ENCODE results near the gene RNF220. TPM values are rescaled to one million over a fixed set of nuclear protein-coding genes. Genes with fewer than 3 reads are reported as not detected.
A peak's percentile ranks its signal among the peaks of the same experiment; 100 is the strongest.

Gene RNF220
- total RNA-seq, 2 donors from 2014 or later: 86.8 to 92.1 TPM

GRCh38 chr1:44641126-44642102 lies 236.4 kb downstream of the RNF220 start:
- Mint-ChIP-seq H3K36me3 (ENCODE audit: insufficient read depth in 2 of 2) (peaks cover 2 to 9% of the 10 kb centered on the region in 2 donors), H3K27ac (peak overlapping the region; percentile 53), H3K9me3 (no peaks in the 10 kb centered on the region), H3K27me3 (ENCODE audit: low read depth) (no peaks in the 10 kb centered on the region), H3K4me1 (ENCODE audit: low read depth) (no peaks in the 10 kb centered on the region), H3K4me3 (no peak overlapping the region)
- ATAC-seq (replicated peaks in 1 of 2) (no peak), DNase-seq (no peak)

- no peak overlapping the region for H3K4me3 Mint-ChIP-seq
- no peak for ATAC-seq (replicated peaks in 1 of 2)
- H3K27ac Mint-ChIP-seq: peak overlapping the region; percentile 11
- no peaks in the 10 kb centered on the region for H3K27me3 Mint-ChIP-seq (ENCODE audit: low read depth)
- peaks cover 2 to 6% of the 10 kb centered on the region in 2 donors for H3K36me3 Mint-ChIP-seq (ENCODE audit: insufficient read depth in 2 of 2)
- no peaks in the 10 kb centered on the region for H3K9me3 Mint-ChIP-seq
- H3K4me1 Mint-ChIP-seq (ENCODE audit: low read depth): no peaks in the 10 kb centered on the region
- DNase-seq: no peak
Observed at GRCh38 chr1:44642255-44642654, 237.2 kb downstream of the RNF220 start.

- no peak overlapping the region for H3K4me3 Mint-ChIP-seq
- peak overlapping the region; percentile 2 for H3K27ac Mint-ChIP-seq
- no peaks in the 10 kb centered on the region for H3K4me1 Mint-ChIP-seq (ENCODE audit: low read depth)
- no peaks in the 10 kb centered on the region for H3K27me3 Mint-ChIP-seq (ENCODE audit: low read depth)
- ATAC-seq (replicated peaks in 1 of 2) (no peak), DNase-seq (no peak)
- no peaks in the 10 kb centered on the region for H3K9me3 Mint-ChIP-seq
- peaks cover 2 to 4% of the 10 kb centered on the region in 2 donors for H3K36me3 Mint-ChIP-seq (ENCODE audit: insufficient read depth in 2 of 2)
Observed at GRCh38 chr1:44642925-44643324, 237.9 kb downstream of the RNF220 start.

GRCh38 chr1:44643721-44644334 lies 238.8 kb downstream of the RNF220 start:
- no peak for DNase-seq
- no peak overlapping the region for H3K4me3 Mint-ChIP-seq
- H3K27me3 Mint-ChIP-seq (ENCODE audit: low read depth): no peaks in the 10 kb centered on the region
- no peaks in the 10 kb centered on the region for H3K4me1 Mint-ChIP-seq (ENCODE audit: low read depth)
- no peak overlapping the region for H3K27ac Mint-ChIP-seq
- ATAC-seq (replicated peaks in 1 of 2): no peak
- H3K36me3 Mint-ChIP-seq (ENCODE audit: insufficient read depth in 2 of 2): peaks cover 2 to 4% of the 10 kb centered on the region in 2 donors
- no peaks in the 10 kb centered on the region for H3K9me3 Mint-ChIP-seq

GRCh38 chr1:44644806-44645205 lies 239.8 kb downstream of the RNF220 start:
- ATAC-seq (replicated peaks in 1 of 2) (no peak), DNase-seq (no peak)
- Mint-ChIP-seq H3K36me3 (ENCODE audit: insufficient read depth in 2 of 2) (peaks cover 2 to 9% of the 10 kb centered on the region in 2 donors), H3K9me3 (no peaks in the 10 kb centered on the region), H3K4me1 (ENCODE audit: low read depth) (no peaks in the 10 kb centered on the region), H3K27me3 (ENCODE audit: low read depth) (no peaks in the 10 kb centered on the region), H3K27ac (no peak overlapping the region), H3K4me3 (no peak overlapping the region)

GRCh38 chr1:44645476-44646244 lies 240.6 kb downstream of the RNF220 start:
- H3K27ac Mint-ChIP-seq: no peak overlapping the region
- no peaks in the 10 kb centered on the region for H3K27me3 Mint-ChIP-seq (ENCODE audit: low read depth)
- DNase-seq (no peak), ATAC-seq (replicated peaks in 1 of 2) (no peak)
- no peaks in the 10 kb centered on the region for H3K9me3 Mint-ChIP-seq
- H3K36me3 Mint-ChIP-seq (ENCODE audit: insufficient read depth in 2 of 2): peaks cover 2 to 10% of the 10 kb centered on the region in 2 donors
- H3K4me1 Mint-ChIP-seq (ENCODE audit: low read depth): no peaks in the 10 kb centered on the region
- H3K4me3 Mint-ChIP-seq: no peak overlapping the region

- Mint-ChIP-seq H3K9me3 (no peaks in the 10 kb centered on the region), H3K36me3 (ENCODE audit: insufficient read depth in 2 of 2) (peaks cover 2 to 13% of the 10 kb centered on the region in 2 donors), H3K27ac (no peak overlapping the region)
Observed at GRCh38 chr1:44646261-44647110, 241.4 kb downstream of the RNF220 start.

GRCh38 chr1:44647896-44648295 lies 242.8 kb downstream of the RNF220 start:
- Mint-ChIP-seq H3K27ac (no peak overlapping the region), H3K4me1 (ENCODE audit: low read depth) (no peaks in the 10 kb centered on the region), H3K4me3 (no peak overlapping the region), H3K36me3 (ENCODE audit: insufficient read depth in 2 of 2) (peaks cover 2 to 13% of the 10 kb centered on the region in 2 donors), H3K9me3 (no peaks in the 10 kb centered on the region), H3K27me3 (ENCODE audit: low read depth) (no peaks in the 10 kb centered on the region)
- DNase-seq (no peak), ATAC-seq (replicated peaks in 1 of 2) (no peak)

More at GRCh38 chr1:44646261-44647110, 241.4 kb downstream of the RNF220 start:
- ATAC-seq (replicated peaks in 1 of 2): no peak
- Mint-ChIP-seq H3K4me1 (ENCODE audit: low read depth) (no peaks in the 10 kb centered on the region), H3K27me3 (ENCODE audit: low read depth) (no peaks in the 10 kb centered on the region), H3K4me3 (no peak overlapping the region)
- DNase-seq: no peak

- Mint-ChIP-seq H3K4me3 (no peak overlapping the region), H3K9me3 (no peaks in the 10 kb centered on the region), H3K27ac (no peak overlapping the region), H3K4me1 (ENCODE audit: low read depth) (no peaks in the 10 kb centered on the region), H3K36me3 (ENCODE audit: insufficient read depth in 2 of 2) (peaks cover 2 to 13% of the 10 kb centered on the region in 2 donors), H3K27me3 (ENCODE audit: low read depth) (no peaks in the 10 kb centered on the region)
- DNase-seq (no peak), ATAC-seq (replicated peaks in 1 of 2) (no peak)
Observed at GRCh38 chr1:44648529-44649250, 243.6 kb downstream of the RNF220 start.

- no peaks in the 10 kb centered on the region for H3K9me3 Mint-ChIP-seq
- DNase-seq (no peak), ATAC-seq (replicated peaks in 1 of 2) (no peak)
- no peaks in the 10 kb centered on the region for H3K27me3 Mint-ChIP-seq (ENCODE audit: low read depth)
- H3K4me1 Mint-ChIP-seq (ENCODE audit: low read depth): no peaks in the 10 kb centered on the region
- H3K4me3 Mint-ChIP-seq: no peak overlapping the region
- no peak overlapping the region for H3K27ac Mint-ChIP-seq
- peaks cover 2 to 10% of the 10 kb centered on the region in 2 donors for H3K36me3 Mint-ChIP-seq (ENCODE audit: insufficient read depth in 2 of 2)
Observed at GRCh38 chr1:44649788-44650158, 244.7 kb downstream of the RNF220 start.

- ATAC-seq (replicated peaks in 1 of 2) (no peak), DNase-seq (no peak)
- peaks cover 0 to 9% of the 10 kb centered on the region in 2 donors for H3K36me3 Mint-ChIP-seq (ENCODE audit: insufficient read depth in 2 of 2)
- no peak overlapping the region for H3K27ac Mint-ChIP-seq
- H3K4me3 Mint-ChIP-seq: no peak overlapping the region
- no peaks in the 10 kb centered on the region for H3K27me3 Mint-ChIP-seq (ENCODE audit: low read depth)
- no peaks in the 10 kb centered on the region for H3K4me1 Mint-ChIP-seq (ENCODE audit: low read depth)
- H3K9me3 Mint-ChIP-seq: no peaks in the 10 kb centered on the region
Observed at GRCh38 chr1:44650159-44650831, 245.2 kb downstream of the RNF220 start.

Data from activated T-cell treated with anti-CD3 and anti-CD28 coated beads, Interleukin-2, amount 50 U/mL, for 72 hours (primary cell).